GM19099 (cell line): ENCODE data around the gene CACNA1D.

ENCODE experiments used
- POLR2A ChIP-seq: IDR thresholded peaks from 3 replicates; pipeline ENCODE4 v1.6.1; 2011; ENCODE audit warnings: low read depth; ENCODE audit not compliant: insufficient read length; ENCODE audit errors: extremely low read depth

CACNA1D gene

GRCh38 chr3:53823956-53824657 lies 329.7 kb downstream of the CACNA1D start:
- no peak for TF ChIP-seq POLR2A

GRCh38 chr3:53824795-53825194 lies 330.4 kb downstream of the CACNA1D start:
- TF ChIP-seq POLR2A, result no peak

GRCh38 chr3:53826048-53826447 lies 331.6 kb downstream of the CACNA1D start:
- TF ChIP-seq POLR2A, result no peak

- no peak for TF ChIP-seq POLR2A
Measured at GRCh38 chr3:53828581-53828980, 334.2 kb downstream of the CACNA1D start.

GRCh38 chr3:53829605-53830004 lies 335.2 kb downstream of the CACNA1D start:
- no peak for TF ChIP-seq POLR2A

GRCh38 chr3:53830944-53831343 lies 336.5 kb downstream of the CACNA1D start:
- TF ChIP-seq POLR2A, result no peak

- no peak for TF ChIP-seq POLR2A
Measured at GRCh38 chr3:53833053-53833645, 338.7 kb downstream of the CACNA1D start.

GRCh38 chr3:53833700-53834099 lies 339.3 kb downstream of the CACNA1D start:
- TF ChIP-seq POLR2A, result no peak

- TF ChIP-seq POLR2A, result no peak
Measured at GRCh38 chr3:53834429-53835095, 340.2 kb downstream of the CACNA1D start.

GRCh38 chr3:53835257-53835656 lies 340.8 kb downstream of the CACNA1D start:
- TF ChIP-seq POLR2A, result no peak

- no peak for TF ChIP-seq POLR2A
Measured at GRCh38 chr3:53836084-53836872, 341.9 kb downstream of the CACNA1D start.

- TF ChIP-seq POLR2A, result no peak
Measured at GRCh38 chr3:53837331-53837730, 342.9 kb downstream of the CACNA1D start.

- no peak for TF ChIP-seq POLR2A
Measured at GRCh38 chr3:53841296-53841695, 346.9 kb downstream of the CACNA1D start.

- no peak for TF ChIP-seq POLR2A
Measured at GRCh38 chr3:53842436-53843194, 348.2 kb downstream of the CACNA1D start.

GRCh38 chr3:53843195-53844177 lies 349.1 kb downstream of the CACNA1D start:
- peak; percentile 19 for TF ChIP-seq POLR2A
